ENCODE data around the gene KHDC4. TPM values are rescaled to one million over a fixed set of nuclear protein-coding genes. Genes with fewer than 3 reads are reported as not detected.

KHDC4 gene
- polyA plus RNA-seq, 4 donors = 36.0 to 80.9 (median 53.2) TPM

GRCh38 chr1:155880251-155880650 is 54.0 kb downstream of the KHDC4 start:
- DNase-seq (ENCODE audit: low read depth in 4 of 4, low spot score in 3 of 4) = no peak

GRCh38 chr1:155877945-155878344 is 56.3 kb downstream of the KHDC4 start:
- DNase-seq (ENCODE audit: low read depth in 4 of 4, low spot score in 3 of 4) = no peak

- DNase-seq (ENCODE audit: low read depth in 4 of 4, low spot score in 3 of 4) = no peak
Measured at GRCh38 chr1:155873860-155874259, 60.4 kb downstream of the KHDC4 start.

DNA sequence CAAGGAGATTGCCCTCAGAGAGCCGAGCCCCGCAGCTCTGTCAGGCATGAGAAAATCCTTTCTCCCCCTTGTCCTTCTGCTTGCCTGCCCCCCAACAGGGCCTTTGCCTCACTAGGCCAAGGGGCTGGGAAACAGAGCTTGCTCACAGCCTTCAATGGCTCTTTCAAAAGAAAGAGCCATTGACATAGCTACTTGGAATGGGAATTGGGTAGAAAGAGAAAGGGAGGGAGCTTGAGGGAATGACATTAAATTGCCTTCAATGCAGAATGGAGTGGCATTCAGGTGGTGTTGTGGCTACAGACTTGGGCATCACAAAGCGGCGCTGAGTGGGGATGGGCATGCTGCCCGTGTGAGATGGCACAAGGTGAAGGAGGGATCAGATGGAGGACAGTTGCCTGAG is 61.7 kb downstream of the KHDC4 start:
- no peak for DNase-seq (ENCODE audit: low read depth in 4 of 4, low spot score in 3 of 4)

GRCh38 chr1:155871390-155871789 is 62.8 kb downstream of the KHDC4 start:
- DNase-seq (ENCODE audit: low read depth in 4 of 4, low spot score in 3 of 4) = no peak

- no peak for DNase-seq (ENCODE audit: low read depth in 4 of 4, low spot score in 3 of 4)
Measured at GRCh38 chr1:155867766-155868165, 66.4 kb downstream of the KHDC4 start.

DNA sequence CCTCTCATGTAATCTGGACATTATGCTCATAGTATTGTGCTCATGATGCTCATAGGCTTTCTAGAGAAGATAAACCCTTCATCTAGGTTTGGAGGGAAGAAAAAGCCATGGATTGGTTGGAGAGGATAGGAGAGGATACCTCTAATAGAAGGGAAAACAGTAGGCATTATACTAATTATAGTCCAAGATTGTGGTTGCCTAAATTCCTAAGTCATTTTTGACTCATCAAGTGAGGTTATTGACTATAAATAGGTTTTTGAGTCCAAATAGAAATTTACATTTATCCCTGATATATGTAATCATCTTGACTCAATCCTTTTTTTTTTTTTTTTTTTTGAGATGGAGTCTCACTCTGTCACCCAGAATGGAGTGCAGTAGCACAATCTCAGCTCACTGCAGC is 69.8 kb downstream of the KHDC4 start:
- DNase-seq (ENCODE audit: low read depth in 4 of 4, low spot score in 3 of 4) = no peak

Other genes with a start within 250 kb of the KHDC4 start
- 10 to 100 TPM; 72.6 to 79.6 (median 76.8) TPM for gene YY1AP1, start 245.6 kb downstream of the KHDC4 start, polyA plus RNA-seq (ENCODE audit: insufficient read length in 4 of 4)
- gene DAP3, start 245.3 kb downstream of the KHDC4 start, polyA plus RNA-seq (ENCODE audit: insufficient read length in 4 of 4) = 100 to 1,000 TPM in 3 of 4 donors, 10 to 100 TPM in 1; 92.2 to 132 (median 123) TPM
- gene GON4L, start 77.2 kb downstream of the KHDC4 start, polyA plus RNA-seq (ENCODE audit: insufficient read length in 4 of 4) = 10 to 100 TPM; 42.3 to 58.1 (median 47.3) TPM
- gene SYT11, start 74.8 kb downstream of the KHDC4 start, polyA plus RNA-seq (ENCODE audit: insufficient read length in 4 of 4) = 10 to 100 TPM; 14.3 to 24.3 (median 19.0) TPM
- 10 to 100 TPM; 28.8 to 52.5 (median 47.8) TPM for gene RIT1, start 23.1 kb downstream of the KHDC4 start, polyA plus RNA-seq (ENCODE audit: insufficient read length in 4 of 4)
- gene RXFP4, start 7.2 kb upstream of the KHDC4 start, polyA plus RNA-seq (ENCODE audit: insufficient read length in 4 of 4) = under 1 TPM in 2 of 4 donors, not detected in 2; 0.13 to 0.14 TPM
- gene ARHGEF2, start 44.1 kb upstream of the KHDC4 start, polyA plus RNA-seq (ENCODE audit: insufficient read length in 4 of 4) = 10 to 100 TPM; 77.1 to 88.9 (median 82.7) TPM
- 100 to 1,000 TPM; 353 to 473 (median 417) TPM for gene SSR2, start 86.5 kb upstream of the KHDC4 start, polyA plus RNA-seq (ENCODE audit: insufficient read length in 4 of 4)
- gene UBQLN4, start 119.4 kb upstream of the KHDC4 start, polyA plus RNA-seq (ENCODE audit: insufficient read length in 4 of 4) = 10 to 100 TPM; 38.3 to 61.2 (median 51.5) TPM
- 10 to 100 TPM; 35.2 to 69.7 (median 51.8) TPM for gene LAMTOR2, start 120.4 kb upstream of the KHDC4 start, polyA plus RNA-seq (ENCODE audit: insufficient read length in 4 of 4)
- 10 to 100 TPM in 3 of 4 donors, 1 to 10 TPM in 1; 1.7 to 66.2 (median 52.7) TPM for gene RAB25, start 126.7 kb upstream of the KHDC4 start, polyA plus RNA-seq (ENCODE audit: insufficient read length in 4 of 4)
- gene MEX3A, start 148.1 kb upstream of the KHDC4 start, polyA plus RNA-seq (ENCODE audit: insufficient read length in 4 of 4) = 10 to 100 TPM; 40.9 to 46.9 (median 45.0) TPM
- 100 to 1,000 TPM in 2 of 4 donors, 10 to 100 TPM in 2; 94.5 to 161 (median 104) TPM for gene LMNA, start 180.3 kb upstream of the KHDC4 start, polyA plus RNA-seq (ENCODE audit: insufficient read length in 4 of 4)
- 10 to 100 TPM in 3 of 4 donors, 1 to 10 TPM in 1; 2.5 to 26.8 (median 22.4) TPM for gene SEMA4A, start 219.2 kb upstream of the KHDC4 start, polyA plus RNA-seq (ENCODE audit: insufficient read length in 4 of 4)